ENCODE results near the gene PRSS35. TPM values are rescaled to one million over a fixed set of nuclear protein-coding genes. Genes with fewer than 3 reads are reported as not detected.
A peak's percentile ranks its signal among the peaks of the same experiment; 100 is the strongest.

Gene PRSS35
- total RNA-seq, 2 donors from 2014 or later: 0.17 TPM; not detected in 1

DNA sequence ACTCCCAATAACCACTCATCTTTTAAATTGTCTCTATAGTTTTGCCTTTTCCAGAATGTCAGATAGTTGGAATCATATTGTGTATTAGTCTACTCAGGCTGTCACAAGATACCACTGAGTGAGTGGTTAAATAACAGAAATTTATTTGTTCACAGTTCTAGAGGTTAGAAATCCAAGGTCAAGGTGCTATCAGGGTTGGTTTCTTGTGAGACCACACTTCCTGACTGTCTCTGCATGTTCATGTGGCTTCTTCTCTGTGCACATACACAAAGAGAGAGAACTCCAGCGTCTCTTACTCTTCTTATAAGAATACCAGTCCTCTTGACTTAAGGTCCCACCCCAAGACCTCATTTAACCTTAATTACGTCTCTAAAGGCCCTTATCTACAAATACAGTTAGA lies 23.9 kb upstream of the PRSS35 start:
- Mint-ChIP-seq H3K4me3 (no peak overlapping the region), H3K36me3 (ENCODE audit: low read depth) (no peaks in the 10 kb centered on the region), H3K27ac (no peak overlapping the region), H3K4me1 (no peaks in the 10 kb centered on the region), H3K27me3 (peaks cover 8% of the 10 kb centered on the region)
- no peaks in the 10 kb centered on the region for H3K9me3 ChIP-seq (ENCODE audit: control insufficient read depth, low read length, poor library complexity, severe bottlenecking)
- ATAC-seq: no peak
- DNase-seq: no peak

DNA sequence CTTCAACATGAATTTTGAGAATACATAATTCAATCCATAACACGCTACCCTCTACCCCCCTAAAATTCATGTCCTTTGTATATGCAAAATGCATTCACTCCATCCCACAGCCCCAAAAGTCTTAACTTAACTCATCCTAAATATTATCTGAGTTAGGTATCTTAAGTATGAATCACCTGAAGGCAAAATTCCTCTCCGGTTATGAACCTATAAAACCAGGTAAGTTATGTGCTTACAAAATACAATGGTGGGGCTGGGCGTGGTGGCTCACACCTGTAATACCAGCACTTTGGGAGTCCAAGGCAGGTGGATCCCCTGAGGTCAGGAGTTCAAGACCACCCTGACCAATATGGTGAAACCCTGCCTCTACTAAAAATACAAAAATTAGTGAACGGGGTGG lies 23.5 kb upstream of the PRSS35 start:
- DNase-seq: no peak
- Mint-ChIP-seq H3K27ac (no peak overlapping the region), H3K4me3 (no peak overlapping the region)

DNA sequence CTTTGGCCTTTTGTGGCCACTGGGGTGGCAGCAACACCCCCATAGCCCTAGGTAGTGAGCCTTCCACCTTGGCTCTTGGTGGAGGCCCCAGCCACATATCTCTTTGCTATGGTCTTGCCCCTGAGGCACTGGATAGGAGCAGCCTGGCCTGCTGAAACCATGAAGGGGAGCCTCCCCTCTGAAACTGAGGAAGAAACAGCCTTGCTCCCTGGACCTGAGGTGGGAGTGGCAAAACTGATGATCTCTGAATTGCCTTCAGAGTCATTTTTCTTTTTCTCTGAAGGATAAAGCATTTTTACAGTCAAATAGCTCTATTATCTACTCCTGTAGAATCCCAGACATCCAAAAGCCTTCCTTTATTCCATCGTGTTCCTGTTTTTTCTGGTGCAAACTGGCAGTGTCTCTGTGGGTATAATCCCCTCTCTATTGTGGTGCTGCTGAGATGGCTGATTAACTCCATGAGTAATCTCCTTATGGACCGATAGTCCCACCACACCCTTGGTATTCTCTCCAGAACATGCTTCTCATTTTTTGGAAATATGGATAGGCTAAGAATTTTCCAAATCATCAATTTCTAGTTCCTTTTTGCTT lies 22.0 kb upstream of the PRSS35 start:
- ATAC-seq (no peak), DNase-seq (no peak)
- Mint-ChIP-seq H3K36me3 (ENCODE audit: low read depth) (no peaks in the 10 kb centered on the region), H3K27ac (no peak overlapping the region), H3K27me3 (peaks cover 15% of the 10 kb centered on the region), H3K4me1 (no peaks in the 10 kb centered on the region), H3K4me3 (no peak overlapping the region)
- no peaks in the 10 kb centered on the region for H3K9me3 ChIP-seq (ENCODE audit: control insufficient read depth, low read length, poor library complexity, severe bottlenecking)

More for the DNA sequence above, 23.5 kb upstream of the PRSS35 start:
- ATAC-seq: no peak
- H3K9me3 ChIP-seq (ENCODE audit: control insufficient read depth, low read length, poor library complexity, severe bottlenecking): no peaks in the 10 kb centered on the region
- Mint-ChIP-seq H3K4me1 (no peaks in the 10 kb centered on the region), H3K36me3 (ENCODE audit: low read depth) (no peaks in the 10 kb centered on the region), H3K27me3 (peaks cover 8% of the 10 kb centered on the region)

DNA sequence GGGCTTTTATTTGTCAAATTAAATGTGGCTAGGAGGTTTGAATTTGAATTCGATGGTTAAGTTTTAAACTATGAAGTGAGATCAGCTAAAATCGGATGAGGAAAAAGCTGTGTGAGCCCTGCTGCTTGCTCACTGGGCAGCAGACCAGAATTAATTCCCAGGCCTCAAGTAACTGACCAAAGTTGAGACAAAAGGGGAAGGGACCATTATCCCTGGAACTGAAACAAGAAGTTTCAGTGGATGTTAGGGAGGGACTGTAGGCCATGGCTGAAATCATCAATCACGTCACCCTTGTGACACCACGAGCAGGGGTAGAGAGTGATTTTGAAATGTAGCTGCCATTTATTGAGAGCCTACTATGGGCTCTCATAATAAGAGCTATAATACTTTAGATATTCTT lies 7.0 kb upstream of the PRSS35 start:
- no peaks in the 10 kb centered on the region for H3K36me3 Mint-ChIP-seq (ENCODE audit: low read depth)
- H3K9me3 ChIP-seq (ENCODE audit: control insufficient read depth, low read length, poor library complexity, severe bottlenecking): no peaks in the 10 kb centered on the region

DNA sequence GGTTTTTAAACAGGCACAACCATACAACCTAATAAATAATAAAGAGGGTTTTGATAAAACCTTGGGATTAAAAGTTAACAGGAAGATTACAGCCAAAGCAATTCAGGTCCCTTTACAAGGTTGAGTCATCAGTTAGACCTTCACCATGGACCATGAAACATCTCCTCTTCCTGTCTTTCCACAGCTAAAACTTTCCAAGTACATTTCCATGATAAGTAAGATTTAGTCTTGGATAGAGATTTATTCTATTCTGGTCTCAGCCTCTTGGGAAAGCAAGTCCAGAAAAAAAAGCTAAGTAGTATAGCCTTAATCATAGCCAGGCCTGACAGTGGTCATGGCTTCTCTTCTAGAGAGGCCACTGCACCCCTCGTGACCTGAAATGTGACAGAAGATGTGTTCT lies 2.9 kb upstream of the PRSS35 start:
- no peak overlapping the region for H3K4me3 Mint-ChIP-seq
- DNase-seq (no peak), ATAC-seq (no peak)
- peaks cover 39% of the 10 kb centered on the region for H3K27me3 Mint-ChIP-seq
- H3K27ac Mint-ChIP-seq: no peak overlapping the region
- no peaks in the 10 kb centered on the region for H3K9me3 ChIP-seq (ENCODE audit: control insufficient read depth, low read length, poor library complexity, severe bottlenecking)
- H3K36me3 Mint-ChIP-seq (ENCODE audit: low read depth): no peaks in the 10 kb centered on the region
- H3K4me1 Mint-ChIP-seq: peaks cover 11% of the 10 kb centered on the region

More for the DNA sequence above, 7.0 kb upstream of the PRSS35 start:
- Mint-ChIP-seq H3K4me1 (no peaks in the 10 kb centered on the region), H3K27ac (no peak overlapping the region), H3K27me3 (peaks cover 5% of the 10 kb centered on the region), H3K4me3 (no peak overlapping the region)
- ATAC-seq: no peak
- DNase-seq: no peak

DNA sequence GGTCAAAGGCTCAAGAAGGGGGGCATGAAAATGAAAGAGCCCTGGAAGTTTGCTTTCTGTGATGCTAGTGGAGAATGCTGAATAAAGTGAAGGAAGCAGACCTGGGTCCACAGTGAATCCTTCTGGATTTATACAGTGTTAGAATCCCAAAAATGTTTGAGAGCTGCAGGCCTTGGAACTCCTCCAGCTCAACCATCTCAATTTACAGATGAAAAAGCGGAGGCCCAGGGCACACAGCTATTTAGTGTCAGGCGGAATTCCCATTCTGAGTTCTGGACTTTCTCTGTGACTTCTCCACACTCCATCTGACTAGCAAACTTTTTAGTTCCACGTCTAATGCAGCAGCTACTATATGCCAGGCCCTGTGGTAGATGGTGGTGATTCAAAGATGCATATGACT lies 1.5 kb upstream of the PRSS35 start:
- Mint-ChIP-seq H3K36me3 (ENCODE audit: low read depth) (no peaks in the 10 kb centered on the region), H3K4me3 (no peak overlapping the region), H3K27me3 (peaks cover 36% of the 10 kb centered on the region), H3K4me1 (peaks cover 11% of the 10 kb centered on the region), H3K27ac (no peak overlapping the region)
- ATAC-seq (no peak), DNase-seq (no peak)
- H3K9me3 ChIP-seq (ENCODE audit: control insufficient read depth, low read length, poor library complexity, severe bottlenecking): no peaks in the 10 kb centered on the region

DNA sequence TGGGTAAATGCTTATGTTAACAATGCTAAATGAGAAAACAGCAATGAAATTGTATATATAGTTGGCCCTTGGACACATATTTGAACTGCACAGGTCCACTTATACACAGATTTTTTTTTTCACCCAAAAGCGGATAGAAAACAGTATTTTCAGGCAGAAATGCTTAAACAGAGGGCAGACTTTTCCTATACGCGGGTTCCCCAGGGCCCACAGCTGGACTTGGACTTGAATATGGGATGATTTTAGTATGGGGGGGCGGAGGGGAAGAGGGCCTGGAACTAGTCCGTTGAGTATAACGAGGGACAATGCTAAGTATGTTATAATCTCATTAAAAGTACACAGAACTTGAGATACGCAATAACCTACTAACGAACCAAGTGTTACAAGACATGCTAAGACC lies 1.1 kb upstream of the PRSS35 start:
- ATAC-seq: no peak
- DNase-seq: no peak
- Mint-ChIP-seq H3K27me3 (peaks cover 41% of the 10 kb centered on the region), H3K27ac (peak overlapping the region; percentile 21), H3K4me3 (no peak overlapping the region), H3K4me1 (peaks cover 11% of the 10 kb centered on the region), H3K36me3 (ENCODE audit: low read depth) (no peaks in the 10 kb centered on the region)
- H3K9me3 ChIP-seq (ENCODE audit: control insufficient read depth, low read length, poor library complexity, severe bottlenecking): no peaks in the 10 kb centered on the region

DNA sequence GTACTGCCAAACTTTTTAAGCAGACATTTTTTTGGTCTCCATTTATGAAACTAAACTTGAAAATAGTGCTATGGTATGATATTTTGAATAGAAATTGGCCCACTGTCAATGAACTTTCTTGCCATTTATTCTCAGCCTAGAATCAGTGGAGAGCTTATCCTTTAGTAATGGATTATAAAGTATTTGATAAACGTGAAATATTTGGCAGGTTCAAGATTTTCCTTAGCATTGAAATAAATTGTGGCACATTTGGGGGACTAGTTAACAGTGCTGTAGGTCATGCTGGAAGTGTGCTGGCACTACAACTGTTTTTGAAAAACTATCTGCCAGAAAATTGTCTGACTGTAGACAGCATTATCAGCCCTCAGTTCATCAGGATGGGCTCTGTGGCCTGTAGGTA lies 2.1 kb downstream of the PRSS35 start:
- DNase-seq (no peak), ATAC-seq (no peak)
- Mint-ChIP-seq H3K4me3 (no peak overlapping the region), H3K27me3 (peaks cover 62% of the 10 kb centered on the region), H3K4me1 (peaks cover 11% of the 10 kb centered on the region), H3K36me3 (ENCODE audit: low read depth) (no peaks in the 10 kb centered on the region), H3K27ac (no peak overlapping the region)
- H3K9me3 ChIP-seq (ENCODE audit: control insufficient read depth, low read length, poor library complexity, severe bottlenecking): no peaks in the 10 kb centered on the region

DNA sequence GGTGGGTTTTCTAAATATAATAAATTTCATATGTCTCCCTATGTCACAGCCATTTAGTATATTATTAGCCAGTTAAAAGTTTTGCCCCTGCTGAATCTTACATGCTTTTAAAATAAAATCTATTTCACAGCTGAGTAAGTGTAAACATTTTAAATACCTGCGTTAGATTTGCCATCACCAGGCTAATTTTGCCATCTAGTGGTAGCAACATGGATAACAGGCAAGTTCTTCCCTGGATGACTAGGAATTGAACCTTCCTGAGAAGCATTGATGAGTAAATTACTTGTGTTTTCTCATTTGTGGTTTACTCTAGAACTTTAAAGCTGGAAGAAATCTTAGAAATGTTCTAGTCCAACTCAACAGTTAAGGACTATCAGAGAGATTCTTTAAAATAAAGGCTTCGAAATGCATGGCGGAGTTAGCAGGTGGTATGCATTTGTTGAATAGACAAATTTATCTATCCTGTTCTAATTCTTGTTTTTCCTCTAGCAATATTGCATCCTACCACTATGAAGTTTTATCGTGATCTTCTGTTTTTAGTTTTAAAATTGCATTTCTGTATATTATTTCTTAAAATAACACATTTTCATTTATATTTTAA lies 2.6 kb downstream of the PRSS35 start:
- Mint-ChIP-seq H3K4me3 (no peak overlapping the region), H3K27me3 (peaks cover 62% of the 10 kb centered on the region), H3K36me3 (ENCODE audit: low read depth) (no peaks in the 10 kb centered on the region), H3K27ac (no peak overlapping the region), H3K4me1 (peaks cover 11% of the 10 kb centered on the region)
- H3K9me3 ChIP-seq (ENCODE audit: control insufficient read depth, low read length, poor library complexity, severe bottlenecking): no peaks in the 10 kb centered on the region
- ATAC-seq: no peak
- no peak for DNase-seq

DNA sequence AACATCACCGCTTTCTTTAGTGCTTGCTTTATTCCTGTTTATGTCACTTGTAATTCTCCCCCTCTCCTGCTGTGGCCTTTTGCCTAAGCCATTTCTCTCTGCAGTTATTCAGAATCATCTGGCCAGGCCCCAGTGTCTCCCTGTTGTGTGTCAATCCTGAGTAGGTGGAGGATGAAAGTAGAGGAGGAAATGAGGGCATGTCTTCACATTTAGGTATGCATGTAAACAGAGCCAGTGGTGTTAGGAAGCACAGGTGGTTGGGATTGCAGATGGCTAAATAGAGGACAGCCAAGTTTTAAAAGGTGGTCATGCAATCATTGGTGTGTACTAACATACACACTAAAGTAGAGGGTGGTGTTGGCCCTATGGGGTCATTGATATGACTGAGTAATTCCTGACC lies 5.2 kb downstream of the PRSS35 start:
- H3K9me3 ChIP-seq (ENCODE audit: control insufficient read depth, low read length, poor library complexity, severe bottlenecking): no peaks in the 10 kb centered on the region
- Mint-ChIP-seq H3K27me3 (peaks cover 47% of the 10 kb centered on the region), H3K4me3 (no peak overlapping the region), H3K27ac (no peak overlapping the region), H3K4me1 (peaks cover 3% of the 10 kb centered on the region), H3K36me3 (ENCODE audit: low read depth) (no peaks in the 10 kb centered on the region)
- ATAC-seq: no peak
- no peak for DNase-seq

DNA sequence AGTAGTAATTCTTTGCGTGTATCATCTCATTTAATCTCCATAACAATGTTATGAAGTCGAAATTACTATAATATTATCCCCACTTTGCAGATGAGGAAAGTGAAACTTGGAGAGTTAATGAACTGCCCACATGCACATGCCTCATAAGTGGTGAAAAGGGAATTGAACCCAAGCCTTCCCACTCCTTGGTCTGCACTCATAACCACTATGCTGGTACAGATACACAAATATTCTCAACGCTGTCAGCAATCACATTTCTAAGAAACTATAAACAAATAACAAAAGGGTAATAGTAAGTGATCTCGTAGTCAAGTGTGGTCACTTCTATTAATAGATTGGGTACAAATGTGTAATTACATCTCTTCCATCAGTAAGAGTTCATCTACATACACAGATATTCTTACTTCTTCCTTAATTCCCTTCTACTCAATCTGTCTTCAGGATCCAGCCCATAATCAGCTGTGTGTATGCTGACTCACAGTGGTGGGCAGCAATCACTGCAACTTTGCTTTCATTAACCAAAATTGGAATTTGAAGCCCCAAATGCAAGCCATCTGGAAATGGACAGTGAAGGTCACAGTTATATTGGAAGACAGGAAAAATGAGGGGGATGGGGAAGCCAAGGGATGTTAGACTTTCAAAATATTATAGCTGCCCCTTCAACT lies 6.6 kb downstream of the PRSS35 start:
- H3K27me3 Mint-ChIP-seq: peaks cover 47% of the 10 kb centered on the region
- H3K4me3 Mint-ChIP-seq: no peak overlapping the region
- no peak for ATAC-seq
- no peak overlapping the region for H3K27ac Mint-ChIP-seq
- H3K36me3 Mint-ChIP-seq (ENCODE audit: low read depth): no peaks in the 10 kb centered on the region
- H3K4me1 Mint-ChIP-seq: no peaks in the 10 kb centered on the region
- no peak for DNase-seq
- no peaks in the 10 kb centered on the region for H3K9me3 ChIP-seq (ENCODE audit: control insufficient read depth, low read length, poor library complexity, severe bottlenecking)

DNA sequence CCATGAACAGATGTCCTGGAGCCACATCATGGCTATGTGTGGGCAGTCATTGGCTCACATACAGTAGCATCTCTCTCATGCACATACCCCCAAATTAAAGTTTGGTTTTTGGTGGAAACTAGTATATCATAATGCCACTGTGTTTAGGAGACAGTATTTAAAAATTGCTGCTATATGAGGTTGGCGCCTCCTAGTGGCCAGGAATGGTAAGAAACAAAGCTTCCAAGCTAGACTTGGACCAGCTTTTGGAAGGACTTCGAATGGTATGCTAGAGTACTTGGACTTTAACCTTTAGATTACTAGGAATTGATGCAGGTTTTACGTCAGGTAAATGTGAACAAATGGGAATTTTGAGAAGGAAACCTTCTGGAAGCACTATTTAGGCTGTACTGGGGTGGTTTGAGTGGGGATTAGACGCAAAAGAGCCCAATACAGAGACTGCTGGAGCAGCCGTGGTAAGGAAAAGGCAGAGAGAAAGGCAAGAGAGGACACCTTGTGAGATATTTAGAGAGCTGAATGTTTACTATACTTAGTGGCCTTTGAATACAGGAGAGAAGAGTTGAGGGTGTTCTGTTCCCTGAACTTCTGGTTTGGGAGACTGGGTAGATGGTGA lies 23.8 kb downstream of the PRSS35 start:
- Mint-ChIP-seq H3K4me3 (no peak overlapping the region), H3K27me3 (no peaks in the 10 kb centered on the region), H3K27ac (no peak overlapping the region), H3K36me3 (ENCODE audit: low read depth) (no peaks in the 10 kb centered on the region), H3K4me1 (no peaks in the 10 kb centered on the region)
- peak in 2 of 3 donors; percentile 13 to 33 for DNase-seq
- ATAC-seq: peak; percentile 49
- no peaks in the 10 kb centered on the region for H3K9me3 ChIP-seq (ENCODE audit: control insufficient read depth, low read length, poor library complexity, severe bottlenecking)

DNA sequence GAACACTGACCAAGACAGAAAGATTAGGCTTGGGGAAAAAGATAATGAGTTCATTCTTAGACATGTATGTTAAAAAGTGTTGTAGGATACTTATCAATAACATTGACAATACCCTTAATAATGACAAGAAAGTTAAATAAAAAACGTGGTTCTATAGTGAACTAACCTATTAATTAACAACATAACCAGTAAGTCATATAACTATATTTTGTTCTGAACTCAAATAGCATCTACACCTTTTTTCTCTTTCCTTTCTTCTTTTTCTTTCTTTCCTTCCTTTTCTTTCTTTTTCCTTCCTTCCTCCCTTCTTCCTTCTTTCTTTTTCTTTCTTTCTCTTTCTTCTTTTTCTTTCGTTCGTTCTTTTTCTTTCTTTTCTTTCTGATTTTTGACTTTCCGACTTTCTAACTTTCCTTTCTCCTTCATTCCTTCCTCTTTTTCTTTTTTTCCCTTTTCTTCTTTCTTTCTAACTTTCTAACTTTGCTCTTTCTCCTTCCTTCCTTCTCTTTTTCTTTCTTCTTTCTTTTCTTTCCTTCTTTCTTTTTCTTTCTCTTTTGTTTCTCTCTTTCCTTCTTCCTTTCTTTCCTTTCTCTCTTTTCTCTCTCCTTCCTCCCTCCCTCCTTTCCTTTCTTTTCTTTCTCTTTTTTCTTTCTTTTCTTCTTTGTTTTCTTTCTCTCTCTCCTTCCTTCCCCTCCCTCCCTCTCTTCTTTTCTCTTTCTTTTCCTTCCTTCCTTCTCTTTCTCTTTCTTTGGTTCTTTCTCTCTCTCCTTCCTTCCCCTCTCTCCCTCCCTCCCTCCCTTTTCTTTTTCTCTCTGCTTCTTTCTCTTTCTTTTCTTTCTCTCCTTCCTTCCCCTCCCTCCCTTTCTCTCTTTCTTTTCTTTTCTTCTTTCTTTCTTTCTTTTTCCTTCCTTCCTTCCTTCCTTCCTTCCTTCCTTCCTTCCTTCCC lies 24.6 kb downstream of the PRSS35 start:
- DNase-seq: no peak
- Mint-ChIP-seq H3K4me1 (no peaks in the 10 kb centered on the region), H3K27ac (no peak overlapping the region)

More for the DNA sequence above, 24.6 kb downstream of the PRSS35 start:
- Mint-ChIP-seq H3K4me3 (no peak overlapping the region), H3K36me3 (ENCODE audit: low read depth) (no peaks in the 10 kb centered on the region), H3K27me3 (no peaks in the 10 kb centered on the region)
- no peak for ATAC-seq
- no peaks in the 10 kb centered on the region for H3K9me3 ChIP-seq (ENCODE audit: control insufficient read depth, low read length, poor library complexity, severe bottlenecking)

Measured in T-helper 17 cell (primary cell).